ENCODE measurements around the gene ZNF460. TPM values are rescaled to one million over a fixed set of nuclear protein-coding genes. Genes with fewer than 3 reads are reported as not detected.
A peak's percentile ranks its signal among the peaks of the same experiment; 100 is the strongest.

The ZNF460 gene
- total RNA-seq, 1 donor from 2014 or later, result 63.1 TPM

- peak; percentile 96 for DNase-seq (ENCODE audit: low read depth in 2 of 2)
Measured at GRCh38 chr19:57279418-57280164, 694 bp upstream of the ZNF460 start.

- DNase-seq (ENCODE audit: low read depth in 2 of 2), result peak in 1 of 2 donors; percentile 43
Measured at GRCh38 chr19:57280962-57281400, 696 bp downstream of the ZNF460 start.

- no peak for DNase-seq (ENCODE audit: low read depth in 2 of 2)
Measured at GRCh38 chr19:57282011-57282643, 1.8 kb downstream of the ZNF460 start.

GRCh38 chr19:57288373-57288772, 8.1 kb downstream of the ZNF460 start:
- no peak for DNase-seq (ENCODE audit: low read depth in 2 of 2)

- DNase-seq (ENCODE audit: low read depth in 2 of 2), result no peak
Measured at GRCh38 chr19:57290970-57291369, 10.7 kb downstream of the ZNF460 start.

- DNase-seq (ENCODE audit: low read depth in 2 of 2), result no peak
Measured at GRCh38 chr19:57292547-57292946, 12.3 kb downstream of the ZNF460 start.

- DNase-seq (ENCODE audit: low read depth in 2 of 2), result no peak
Measured at GRCh38 chr19:57293719-57294118, 13.4 kb downstream of the ZNF460 start.

- DNase-seq (ENCODE audit: low read depth in 2 of 2), result peak in 1 of 2 donors; percentile 34
Measured at GRCh38 chr19:57302020-57302465, 21.8 kb downstream of the ZNF460 start.

GRCh38 chr19:57302727-57303401, 22.6 kb downstream of the ZNF460 start:
- no peak for DNase-seq (ENCODE audit: low read depth in 2 of 2)

- no peak for DNase-seq (ENCODE audit: low read depth in 2 of 2)
Measured at GRCh38 chr19:57305056-57305455, 24.8 kb downstream of the ZNF460 start.

GRCh38 chr19:57308514-57308913, 28.2 kb downstream of the ZNF460 start:
- no peak for DNase-seq (ENCODE audit: low read depth in 2 of 2)

- DNase-seq (ENCODE audit: low read depth in 2 of 2), result no peak
Measured at GRCh38 chr19:57310792-57311191, 30.5 kb downstream of the ZNF460 start.

GRCh38 chr19:57314146-57314545, 33.9 kb downstream of the ZNF460 start:
- no peak for DNase-seq (ENCODE audit: low read depth in 2 of 2)

GRCh38 chr19:57317503-57317902, 37.2 kb downstream of the ZNF460 start:
- no peak for DNase-seq (ENCODE audit: low read depth in 2 of 2)

GRCh38 chr19:57319869-57320179, 39.5 kb downstream of the ZNF460 start:
- DNase-seq (ENCODE audit: low read depth in 2 of 2), result no peak

- DNase-seq (ENCODE audit: low read depth in 2 of 2), result peak; percentile 98
Measured at GRCh38 chr19:57320180-57321084, 40.1 kb downstream of the ZNF460 start, which contains the start of gene ZNF543. TSS of gene ZNF543 (plus strand) at chr19:57320472. CDS start at chr19:57320854, 382 bp downstream.

GRCh38 chr19:57321116-57321515, 40.8 kb downstream of the ZNF460 start:
- DNase-seq (ENCODE audit: low read depth in 2 of 2), result no peak

- no peak for DNase-seq (ENCODE audit: low read depth in 2 of 2)
Measured at GRCh38 chr19:57321751-57322150, 41.5 kb downstream of the ZNF460 start.

GRCh38 chr19:57324992-57325391, 44.7 kb downstream of the ZNF460 start:
- DNase-seq (ENCODE audit: low read depth in 2 of 2), result no peak

- DNase-seq (ENCODE audit: low read depth in 2 of 2), result no peak
Measured at GRCh38 chr19:57327993-57328392, 47.7 kb downstream of the ZNF460 start.

GRCh38 chr19:57334191-57334590, 53.9 kb downstream of the ZNF460 start:
- DNase-seq (ENCODE audit: low read depth in 2 of 2), result no peak

Measured in lung microvascular endothelial cell (primary cell).